ENCODE results near the gene CFAP69. TPM values are rescaled to one million over a fixed set of nuclear protein-coding genes. Genes with fewer than 3 reads are reported as not detected.

CFAP69 gene
- total and polyA plus RNA-seq, 2 donors (not counting 1 experiment from before 2014, with no cell fraction given), result 0.10 to 0.15 TPM

GRCh38 chr7:90231304-90231703 lies 13.7 kb upstream of the CFAP69 start:
- Histone ChIP-seq H3K4me1 (ENCODE audit: control insufficient read depth in 2 of 2, insufficient read depth in 2 of 2, low read length in 2 of 2) (no peaks in the 10 kb centered on the region), H3K27ac (ENCODE audit: low read length in 2 of 2) (no peak overlapping the region), H3K9ac (ENCODE audit: low read length) (no peak overlapping the region), H3K79me2 (ENCODE audit: control insufficient read depth, insufficient read depth, low read length) (no peaks in the 10 kb centered on the region), H3K9me3 (ENCODE audit: control extremely low read depth in 1 of 3, control insufficient read depth in 2 of 3, insufficient read depth in 1 of 3, low read length in 2 of 3) (no peaks in the 10 kb centered on the region), H3K36me3 (replicated peaks in 1 of 2; ENCODE audit: control extremely low read depth in 1 of 2, control insufficient read depth in 1 of 2, extremely low read depth in 1 of 2, insufficient read depth in 2 of 2, low read length in 1 of 2) (no peaks in the 10 kb centered on the region), H2AFZ (ENCODE audit: insufficient read depth, low read depth, low read length, poor library complexity, severe bottlenecking) (no peak overlapping the region), H3K27me3 (replicated peaks in 1 of 4; ENCODE audit: control extremely low read depth in 1 of 4, control insufficient read depth in 3 of 4, insufficient read depth in 4 of 4, low read length in 3 of 4) (peaks cover 0 to 3% (median 0%) of the 10 kb centered on the region in 4 experiments), H3K4me3 (ENCODE audit: control extremely low read depth in 1 of 5, extremely low read depth in 1 of 5, insufficient read depth in 1 of 5, low read depth in 2 of 5, low read length in 4 of 5) (no peak overlapping the region), H4K20me1 (ENCODE audit: control insufficient read depth, insufficient read depth, low read length, poor library complexity, severe bottlenecking) (no peaks in the 10 kb centered on the region), H3K4me2 (replicated peaks; ENCODE audit: low read depth, low read length, poor library complexity, severe bottlenecking) (no peak overlapping the region)
- DNase-seq (no peak), ATAC-seq (ENCODE audit: low read depth) (no peak)
- no peak for TF ChIP-seq EZH2 (IDR thresholded peaks at IDR 0.05; ENCODE audit: borderline replicate concordance, insufficient read depth, low read depth, low read length, poor library complexity, severe bottlenecking)
- TF ChIP-seq, protein P1, sequence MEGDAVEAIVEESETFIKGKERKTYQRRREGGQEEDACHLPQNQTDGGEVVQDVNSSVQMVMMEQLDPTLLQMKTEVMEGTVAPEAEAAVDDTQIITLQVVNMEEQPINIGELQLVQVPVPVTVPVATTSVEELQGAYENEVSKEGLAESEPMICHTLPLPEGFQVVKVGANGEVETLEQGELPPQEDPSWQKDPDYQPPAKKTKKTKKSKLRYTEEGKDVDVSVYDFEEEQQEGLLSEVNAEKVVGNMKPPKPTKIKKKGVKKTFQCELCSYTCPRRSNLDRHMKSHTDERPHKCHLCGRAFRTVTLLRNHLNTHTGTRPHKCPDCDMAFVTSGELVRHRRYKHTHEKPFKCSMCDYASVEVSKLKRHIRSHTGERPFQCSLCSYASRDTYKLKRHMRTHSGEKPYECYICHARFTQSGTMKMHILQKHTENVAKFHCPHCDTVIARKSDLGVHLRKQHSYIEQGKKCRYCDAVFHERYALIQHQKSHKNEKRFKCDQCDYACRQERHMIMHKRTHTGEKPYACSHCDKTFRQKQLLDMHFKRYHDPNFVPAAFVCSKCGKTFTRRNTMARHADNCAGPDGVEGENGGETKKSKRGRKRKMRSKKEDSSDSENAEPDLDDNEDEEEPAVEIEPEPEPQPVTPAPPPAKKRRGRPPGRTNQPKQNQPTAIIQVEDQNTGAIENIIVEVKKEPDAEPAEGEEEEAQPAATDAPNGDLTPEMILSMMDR (IDR thresholded peaks at IDR 0.05), result no peak
- no peaks in the 10 kb centered on the region for H3K9me3 Mint-ChIP-seq (ENCODE audit: insufficient read depth)
- no peak overlapping the region for H3K4me3 Mint-ChIP-seq
- peaks cover 5% of the 10 kb centered on the region for H3K27me3 Mint-ChIP-seq
- H3K4me1 Mint-ChIP-seq, result no peaks in the 10 kb centered on the region
- ChIA-PET CTCF (no interaction called here), POLR2A (no interaction called here)
- intact Hi-C loops (cut with micrococcal nuclease), result no loop called here
- no peak overlapping the region for H3K27ac Mint-ChIP-seq
- WGBS (ENCODE audit: insufficient coverage), result no CpG with 5 or more reads among the region's 3 CpGs

GRCh38 chr7:90232430-90232829 lies 12.5 kb upstream of the CFAP69 start:
- intact Hi-C loops (cut with micrococcal nuclease), result no loop called here
- Histone ChIP-seq H3K9me3 (ENCODE audit: control extremely low read depth in 1 of 3, control insufficient read depth in 2 of 3, insufficient read depth in 1 of 3, low read length in 2 of 3) (no peaks in the 10 kb centered on the region), H3K4me2 (replicated peaks; ENCODE audit: low read depth, low read length, poor library complexity, severe bottlenecking) (no peak overlapping the region), H3K79me2 (ENCODE audit: control insufficient read depth, insufficient read depth, low read length) (no peaks in the 10 kb centered on the region), H3K36me3 (replicated peaks in 1 of 2; ENCODE audit: control extremely low read depth in 1 of 2, control insufficient read depth in 1 of 2, extremely low read depth in 1 of 2, insufficient read depth in 2 of 2, low read length in 1 of 2) (no peaks in the 10 kb centered on the region), H4K20me1 (ENCODE audit: control insufficient read depth, insufficient read depth, low read length, poor library complexity, severe bottlenecking) (no peaks in the 10 kb centered on the region), H2AFZ (ENCODE audit: insufficient read depth, low read depth, low read length, poor library complexity, severe bottlenecking) (no peak overlapping the region), H3K9ac (ENCODE audit: low read length) (no peak overlapping the region), H3K27ac (ENCODE audit: low read length in 2 of 2) (no peak overlapping the region), H3K4me1 (ENCODE audit: control insufficient read depth in 2 of 2, insufficient read depth in 2 of 2, low read length in 2 of 2) (no peaks in the 10 kb centered on the region), H3K4me3 (ENCODE audit: control extremely low read depth in 1 of 5, extremely low read depth in 1 of 5, insufficient read depth in 1 of 5, low read depth in 2 of 5, low read length in 4 of 5) (no peak overlapping the region), H3K27me3 (replicated peaks in 1 of 4; ENCODE audit: control extremely low read depth in 1 of 4, control insufficient read depth in 3 of 4, insufficient read depth in 4 of 4, low read length in 3 of 4) (peaks cover 0 to 3% (median 1%) of the 10 kb centered on the region in 4 experiments)
- ChIA-PET POLR2A (no interaction called here), CTCF (no interaction called here)
- Mint-ChIP-seq H3K27me3 (peaks cover 11% of the 10 kb centered on the region), H3K4me1 (no peaks in the 10 kb centered on the region), H3K4me3 (no peak overlapping the region), H3K9me3 (ENCODE audit: insufficient read depth) (no peaks in the 10 kb centered on the region), H3K27ac (no peak overlapping the region)
- TF ChIP-seq EZH2 (IDR thresholded peaks at IDR 0.05; ENCODE audit: borderline replicate concordance, insufficient read depth, low read depth, low read length, poor library complexity, severe bottlenecking), result no peak
- ATAC-seq (ENCODE audit: low read depth), result no peak
- WGBS (ENCODE audit: insufficient coverage), result no CpG with 5 or more reads among the region's 5 CpGs
- no peak for DNase-seq
